AG09309 (cell line): ENCODE measurements around the gene ANKRD13A.
"Not testable (repeated sequence)": the region's sequence is repeated elsewhere in the genome, so short reads cannot be mapped to it uniquely, and the experiment has no call there.

Experiments
- DNase-seq: peaks from one replicate; pipeline ENCODE4 v3.0.0-alpha.2; 2010; ENCODE audit warnings: low read depth
- H3K4me3 ChIP-seq: 2 replicates; pipeline ENCODE4 v1.5.1; 2011; ENCODE audit warnings: mild to moderate bottlenecking, low read depth, low read length, moderate library complexity; ENCODE audit not compliant: control insufficient read depth
- TF ChIP-seq, protein P1 (sequence below): IDR thresholded peaks from 2 replicates; pipeline ENCODE4 v1.5.1; 2011; ENCODE audit warnings: mild to moderate bottlenecking, low read depth, low read length, inconsistent platforms; ENCODE audit not compliant: insufficient read depth, control insufficient read depth; ENCODE audit errors: missing control alignments

The ANKRD13A gene

DNA sequence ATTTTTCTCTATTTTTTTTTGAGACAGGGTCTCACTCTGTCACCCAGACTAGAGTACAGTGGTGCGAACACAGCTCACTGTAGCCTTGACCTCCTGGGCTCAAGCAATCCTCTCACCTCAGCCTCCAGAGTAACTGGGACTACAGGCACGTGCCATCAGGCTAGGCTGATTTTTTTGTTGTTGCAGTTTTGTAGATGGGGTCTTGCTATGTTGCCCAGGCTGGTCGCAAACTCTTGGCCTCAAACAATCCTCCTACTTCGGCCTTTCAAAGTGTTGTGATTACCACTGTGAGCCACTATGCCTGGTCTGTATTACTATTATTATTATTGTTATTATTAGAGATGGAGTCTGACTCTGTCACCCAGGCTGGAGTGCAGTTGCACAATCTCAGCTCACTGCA lies 26.4 kb upstream of the ANKRD13A start:
- no peak for DNase-seq
- TF ChIP-seq, protein P1, sequence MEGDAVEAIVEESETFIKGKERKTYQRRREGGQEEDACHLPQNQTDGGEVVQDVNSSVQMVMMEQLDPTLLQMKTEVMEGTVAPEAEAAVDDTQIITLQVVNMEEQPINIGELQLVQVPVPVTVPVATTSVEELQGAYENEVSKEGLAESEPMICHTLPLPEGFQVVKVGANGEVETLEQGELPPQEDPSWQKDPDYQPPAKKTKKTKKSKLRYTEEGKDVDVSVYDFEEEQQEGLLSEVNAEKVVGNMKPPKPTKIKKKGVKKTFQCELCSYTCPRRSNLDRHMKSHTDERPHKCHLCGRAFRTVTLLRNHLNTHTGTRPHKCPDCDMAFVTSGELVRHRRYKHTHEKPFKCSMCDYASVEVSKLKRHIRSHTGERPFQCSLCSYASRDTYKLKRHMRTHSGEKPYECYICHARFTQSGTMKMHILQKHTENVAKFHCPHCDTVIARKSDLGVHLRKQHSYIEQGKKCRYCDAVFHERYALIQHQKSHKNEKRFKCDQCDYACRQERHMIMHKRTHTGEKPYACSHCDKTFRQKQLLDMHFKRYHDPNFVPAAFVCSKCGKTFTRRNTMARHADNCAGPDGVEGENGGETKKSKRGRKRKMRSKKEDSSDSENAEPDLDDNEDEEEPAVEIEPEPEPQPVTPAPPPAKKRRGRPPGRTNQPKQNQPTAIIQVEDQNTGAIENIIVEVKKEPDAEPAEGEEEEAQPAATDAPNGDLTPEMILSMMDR = no peak
- H3K4me3 ChIP-seq = no peak overlapping the region

DNA sequence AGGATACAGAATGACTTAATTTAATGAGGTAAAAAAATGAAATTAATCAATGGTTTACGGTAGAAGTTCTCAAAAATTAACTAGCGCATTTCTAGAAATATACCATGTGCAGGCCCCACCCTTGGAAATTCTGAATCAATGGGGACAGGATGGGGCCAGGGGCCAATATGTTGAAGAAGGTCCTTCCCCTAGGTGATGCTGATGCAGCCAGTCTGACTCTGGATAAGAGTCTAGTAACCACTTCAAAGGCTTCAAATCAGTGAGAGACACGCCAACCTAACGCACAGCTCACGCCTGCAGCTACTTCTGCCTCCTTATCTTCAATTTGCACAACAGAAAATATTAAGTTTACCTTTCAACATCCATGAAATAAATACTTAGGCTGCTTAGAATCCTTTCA lies 17.9 kb upstream of the ANKRD13A start:
- H3K4me3 ChIP-seq = no peak overlapping the region
- TF ChIP-seq, protein P1 = no peak
- no peak for DNase-seq

DNA sequence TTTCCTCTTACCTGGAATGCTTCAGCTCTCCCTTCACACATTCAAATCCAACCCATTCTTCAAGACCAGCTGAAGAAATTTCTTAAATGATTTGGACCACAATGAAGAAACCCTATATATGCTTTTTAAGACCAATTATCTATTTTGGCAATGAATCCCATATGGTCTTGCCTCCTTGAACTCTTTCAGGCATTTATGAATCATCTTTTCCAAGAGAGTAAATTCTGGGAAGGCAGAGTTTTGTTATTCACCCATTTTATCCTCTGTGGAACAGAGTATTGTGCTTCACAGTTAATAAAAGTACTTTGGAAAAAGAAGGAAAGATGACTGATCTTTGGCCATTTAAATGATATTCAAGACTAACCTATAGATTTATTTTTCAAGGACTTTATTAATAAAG lies 17.0 kb upstream of the ANKRD13A start:
- peak; percentile 75 for DNase-seq
- TF ChIP-seq, protein P1 = no peak
- no peak overlapping the region for H3K4me3 ChIP-seq

DNA sequence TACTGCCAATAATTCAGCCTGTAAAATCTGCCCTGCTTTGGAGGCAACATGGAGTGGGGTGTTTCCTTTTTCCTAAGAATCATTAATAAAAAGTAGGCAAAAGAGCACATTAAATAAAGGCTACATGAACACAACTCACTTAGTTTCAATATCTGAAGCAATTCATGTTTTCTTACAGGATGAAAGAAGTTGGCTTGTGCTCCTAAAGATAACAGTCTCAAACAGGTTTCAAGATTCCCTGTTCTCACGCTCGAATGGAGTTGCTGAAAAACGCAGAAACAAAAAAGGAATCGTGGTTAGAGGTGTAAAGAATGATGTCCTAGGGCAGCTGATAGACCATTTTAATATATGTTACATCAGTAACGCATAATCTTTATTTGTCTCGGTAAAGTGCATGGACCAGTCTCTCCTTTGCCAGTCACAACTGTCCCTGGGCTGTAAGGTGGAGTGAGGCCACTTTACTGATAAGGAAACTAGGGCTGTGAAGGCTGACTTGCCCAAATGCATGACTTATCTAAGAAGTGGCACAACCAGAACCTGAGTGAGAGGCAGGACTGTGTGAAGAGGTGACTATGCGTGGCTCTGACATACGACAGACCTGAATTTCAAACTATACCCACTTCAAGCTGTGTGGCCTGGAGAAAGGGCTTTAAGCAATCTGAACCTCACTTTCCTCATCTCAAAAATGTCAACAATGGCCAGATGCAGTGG lies 15.6 kb upstream of the ANKRD13A start:
- DNase-seq = no peak
- no peak overlapping the region for H3K4me3 ChIP-seq
- TF ChIP-seq, protein P1 = no peak

DNA sequence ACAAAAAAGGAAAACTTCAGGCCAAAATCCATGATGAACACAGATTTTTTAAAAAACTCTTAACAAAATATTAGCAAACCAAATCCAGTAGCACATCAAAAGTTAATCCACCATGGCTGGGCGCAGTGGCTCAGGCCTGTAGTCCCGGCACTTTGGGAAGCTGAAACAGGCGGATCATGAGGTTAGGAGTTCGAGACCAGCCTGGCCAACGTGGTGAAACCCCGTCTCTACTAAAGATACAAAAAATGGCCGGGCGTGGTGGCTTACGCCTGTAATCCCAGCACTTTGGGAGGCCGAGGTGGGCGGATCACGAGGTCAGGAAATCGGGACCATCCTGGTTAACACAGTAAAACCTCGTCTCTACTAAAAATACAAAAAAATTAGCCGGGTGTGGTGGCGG lies 13.0 kb upstream of the ANKRD13A start:
- not testable (repeated sequence) for DNase-seq, H3K4me3 ChIP-seq

DNA sequence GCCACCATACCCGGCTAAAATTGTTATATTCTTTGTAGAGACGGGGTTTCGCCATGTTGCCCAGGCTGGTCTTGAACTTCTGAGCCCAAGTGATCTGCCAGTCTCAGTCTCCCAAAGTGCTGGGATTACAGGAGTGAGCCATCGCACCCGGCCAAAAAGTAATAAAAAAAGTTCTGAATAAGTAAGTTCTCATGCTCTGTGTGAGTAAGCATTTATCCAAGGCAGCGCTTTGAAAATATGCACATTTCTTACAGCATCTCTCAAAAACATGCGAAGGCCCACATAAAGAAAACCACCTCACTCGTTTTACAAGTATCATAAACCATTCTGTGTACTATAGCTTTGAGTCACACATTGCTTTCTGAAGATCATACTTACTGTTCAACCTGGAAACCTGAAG lies 11.6 kb upstream of the ANKRD13A start:
- peak; percentile 90 for DNase-seq
- H3K4me3 ChIP-seq = no peak overlapping the region
- TF ChIP-seq, protein P1 = no peak

DNA sequence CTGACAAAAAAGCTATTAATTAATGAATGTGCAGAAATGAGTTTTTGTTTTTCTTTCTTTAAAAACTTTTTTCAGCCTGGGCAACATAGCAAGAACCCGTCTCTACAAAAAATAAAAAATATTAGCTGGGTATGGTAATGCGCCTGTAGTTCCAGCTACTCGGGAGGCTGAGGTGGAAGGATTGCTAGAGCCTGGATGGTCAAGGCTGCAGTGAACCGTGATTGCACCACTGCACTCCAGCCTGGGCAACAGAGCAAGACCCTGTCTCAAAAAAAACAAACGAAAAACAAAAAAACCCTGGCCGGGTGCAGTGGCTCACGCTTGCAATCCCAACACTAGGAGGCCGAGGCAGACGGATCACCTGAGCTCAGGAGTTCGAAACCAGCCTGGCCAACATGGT lies 11.0 kb upstream of the ANKRD13A start:
- TF ChIP-seq, protein P1 = no peak
- no peak overlapping the region for H3K4me3 ChIP-seq
- no peak for DNase-seq
